ENCODE measurements around the gene HECA. TPM values are rescaled to one million over a fixed set of nuclear protein-coding genes. Genes with fewer than 3 reads are reported as not detected.

Gene HECA
- total RNA-seq, 2 donors from 2014 or later = 5.6 to 6.0 TPM

- Histone ChIP-seq H3K4me1 (ENCODE audit: control insufficient read depth, insufficient read depth, low read length) (no peaks in the 10 kb centered on the region), H3K4me3 (ENCODE audit: low read length) (no peak overlapping the region), H3K27ac (ENCODE audit: low read depth, low read length) (no peak overlapping the region), H3K9ac (ENCODE audit: extremely low read depth, low read length, poor library complexity, severe bottlenecking) (no peak overlapping the region), H3K9me3 (ENCODE audit: control insufficient read depth, low read length) (no peaks in the 10 kb centered on the region), H3K36me3 (ENCODE audit: control insufficient read depth, insufficient read depth, low read length) (no peaks in the 10 kb centered on the region), H3K27me3 (ENCODE audit: control insufficient read depth, insufficient read depth, low read length, poor library complexity, severe bottlenecking) (no peaks in the 10 kb centered on the region)
- H3K9me3 Mint-ChIP-seq = no peaks in the 10 kb centered on the region
- H3K4me3 Mint-ChIP-seq = no peak overlapping the region
- DNase-seq = peak; percentile 50
- peaks cover 5% of the 10 kb centered on the region for H3K4me1 Mint-ChIP-seq
- H3K27me3 Mint-ChIP-seq (ENCODE audit: insufficient read depth) = peaks cover 14% of the 10 kb centered on the region
- no peaks in the 10 kb centered on the region for H3K36me3 Mint-ChIP-seq (ENCODE audit: low read depth)
- no peak overlapping the region for H3K27ac Mint-ChIP-seq
- 93% methylated on average over 1 of the region's 1 CpG; no CpG with 5 or more reads in 1 of the 2 experiments for WGBS, 2 experiments (ENCODE audit: insufficient coverage in 1 of 2, insufficient read length in 1 of 2)
- no peak for TF ChIP-seq CTCF (conservative IDR thresholded peaks at IDR 0.05)
Measured at GRCh38 chr6:139129284-139129683, 5.6 kb upstream of the HECA start.

- H3K27ac Mint-ChIP-seq = no peak overlapping the region
- Histone ChIP-seq H3K36me3 (ENCODE audit: control insufficient read depth, insufficient read depth, low read length) (no peaks in the 10 kb centered on the region), H3K9me3 (ENCODE audit: control insufficient read depth, low read length) (no peaks in the 10 kb centered on the region), H3K4me3 (ENCODE audit: low read length) (no peak overlapping the region), H3K27me3 (ENCODE audit: control insufficient read depth, insufficient read depth, low read length, poor library complexity, severe bottlenecking) (no peaks in the 10 kb centered on the region), H3K9ac (ENCODE audit: extremely low read depth, low read length, poor library complexity, severe bottlenecking) (no peak overlapping the region), H3K27ac (ENCODE audit: low read depth, low read length) (no peak overlapping the region), H3K4me1 (ENCODE audit: control insufficient read depth, insufficient read depth, low read length) (no peaks in the 10 kb centered on the region)
- no peak for DNase-seq
- H3K9me3 Mint-ChIP-seq = no peaks in the 10 kb centered on the region
- H3K4me1 Mint-ChIP-seq = peaks cover 5% of the 10 kb centered on the region
- 84 to 90% methylated on average over 2 to 5 of the region's 6 CpGs for WGBS, 2 experiments (ENCODE audit: insufficient coverage in 1 of 2, insufficient read length in 1 of 2)
- no peaks in the 10 kb centered on the region for H3K36me3 Mint-ChIP-seq (ENCODE audit: low read depth)
- H3K27me3 Mint-ChIP-seq (ENCODE audit: insufficient read depth) = peaks cover 17% of the 10 kb centered on the region
- TF ChIP-seq CTCF (conservative IDR thresholded peaks at IDR 0.05) = no peak
- no peak overlapping the region for H3K4me3 Mint-ChIP-seq
Measured at GRCh38 chr6:139131736-139132280, 3.1 kb upstream of the HECA start.

GRCh38 chr6:139133262-139134063 lies 1.4 kb upstream of the HECA start:
- H3K27ac Mint-ChIP-seq = no peak overlapping the region
- no peak for TF ChIP-seq CTCF (conservative IDR thresholded peaks at IDR 0.05)

More at GRCh38 chr6:139133262-139134063, 1.4 kb upstream of the HECA start:
- H3K9me3 ChIP-seq (ENCODE audit: control insufficient read depth, low read length) = no peaks in the 10 kb centered on the region
- no peaks in the 10 kb centered on the region for H3K4me1 ChIP-seq (ENCODE audit: control insufficient read depth, insufficient read depth, low read length)
- H3K9ac ChIP-seq (ENCODE audit: extremely low read depth, low read length, poor library complexity, severe bottlenecking) = no peak overlapping the region
- H3K4me3 ChIP-seq (ENCODE audit: low read length) = no peak overlapping the region
- 91 to 93% methylated on average over 7 to 11 of the region's 11 CpGs for WGBS, 2 experiments (ENCODE audit: insufficient coverage in 1 of 2, insufficient read length in 1 of 2)
- no peaks in the 10 kb centered on the region for H3K36me3 ChIP-seq (ENCODE audit: control insufficient read depth, insufficient read depth, low read length)
- H3K4me3 Mint-ChIP-seq = no peak overlapping the region
- no peak overlapping the region for H3K27ac ChIP-seq (ENCODE audit: low read depth, low read length)
- peaks cover 17% of the 10 kb centered on the region for H3K27me3 Mint-ChIP-seq (ENCODE audit: insufficient read depth)
- no peak for DNase-seq
- no peaks in the 10 kb centered on the region for H3K27me3 ChIP-seq (ENCODE audit: control insufficient read depth, insufficient read depth, low read length, poor library complexity, severe bottlenecking)
- H3K9me3 Mint-ChIP-seq = no peaks in the 10 kb centered on the region
- no peaks in the 10 kb centered on the region for H3K36me3 Mint-ChIP-seq (ENCODE audit: low read depth)
- H3K4me1 Mint-ChIP-seq = peaks cover 5% of the 10 kb centered on the region
